GM18868 (cell line): ENCODE data around the gene SPATA9.

Experiments
- ATAC-seq: cut with Tn5 transposase; IDR thresholded peaks from one replicate; pipeline ENCODE4 v1.9.1; 2021; ENCODE audit warnings: mild to moderate bottlenecking, moderate library complexity; ENCODE audit not compliant: unreplicated experiment

SPATA9 gene

GRCh38 chr5:95620870-95621838 is 61.6 kb downstream of the SPATA9 start:
- ATAC-seq: peak; percentile 44

GRCh38 chr5:95620030-95620869 is 62.5 kb downstream of the SPATA9 start, which contains the start of gene GPR150:
Gene GPR150 (plus strand): TSS chr5:95620087. CDS start chr5:95620276, 189 bp downstream.
- ATAC-seq: peak; percentile 58

GRCh38 chr5:95619514-95620029 is 63.2 kb downstream of the SPATA9 start:
- no peak for ATAC-seq

- no peak for ATAC-seq
Observed at GRCh38 chr5:95619096-95619495, 63.7 kb downstream of the SPATA9 start.

- ATAC-seq: peak; percentile 25
Observed at GRCh38 chr5:95617057-95617456, 65.7 kb downstream of the SPATA9 start.

GRCh38 chr5:95615164-95615467 is 67.7 kb downstream of the SPATA9 start:
- ATAC-seq: peak; percentile 49

- no peak for ATAC-seq
Observed at GRCh38 chr5:95613514-95613913, 69.3 kb downstream of the SPATA9 start.

GRCh38 chr5:95611396-95611795 is 71.4 kb downstream of the SPATA9 start:
- ATAC-seq: no peak

GRCh38 chr5:95610546-95610945 is 72.2 kb downstream of the SPATA9 start:
- ATAC-seq: no peak

- ATAC-seq: no peak
Observed at GRCh38 chr5:95609711-95610110, 73.1 kb downstream of the SPATA9 start.
